VCaP (cell line): ENCODE results near the gene PCDHA1.

Experiments
- H3K27ac ChIP-seq: fragments of 450-650 bp; 2 replicates; pipeline ENCODE4 v1.5.1; 2017
- TF ChIP-seq, protein P1 (sequence below): fragments of 450-650 bp; conservative IDR thresholded peaks from 2 replicates; pipeline ENCODE4 v1.5.1; 2017; ENCODE audit warnings: mild to moderate bottlenecking, moderate library complexity

PCDHA1 gene

DNA sequence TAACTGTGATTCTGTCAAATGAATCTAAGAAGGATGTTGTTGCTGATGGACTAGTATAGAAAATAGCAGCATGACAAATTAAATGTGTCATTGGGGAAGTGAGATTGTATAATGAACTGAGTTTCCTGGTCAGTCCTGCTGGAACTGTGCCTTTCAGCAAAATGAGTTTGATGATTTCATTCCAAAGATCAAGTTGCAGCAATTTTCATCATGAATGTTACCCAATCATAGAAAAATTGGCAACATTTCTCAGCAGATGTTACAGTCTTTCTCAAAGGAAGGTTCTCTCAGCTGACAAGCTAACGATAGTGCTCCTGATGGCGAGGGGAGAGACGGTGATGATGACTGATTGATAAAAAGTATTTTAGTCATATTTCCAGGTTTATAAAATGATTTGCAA is 191.1 kb downstream of the PCDHA1 start:
- TF ChIP-seq, protein P1, sequence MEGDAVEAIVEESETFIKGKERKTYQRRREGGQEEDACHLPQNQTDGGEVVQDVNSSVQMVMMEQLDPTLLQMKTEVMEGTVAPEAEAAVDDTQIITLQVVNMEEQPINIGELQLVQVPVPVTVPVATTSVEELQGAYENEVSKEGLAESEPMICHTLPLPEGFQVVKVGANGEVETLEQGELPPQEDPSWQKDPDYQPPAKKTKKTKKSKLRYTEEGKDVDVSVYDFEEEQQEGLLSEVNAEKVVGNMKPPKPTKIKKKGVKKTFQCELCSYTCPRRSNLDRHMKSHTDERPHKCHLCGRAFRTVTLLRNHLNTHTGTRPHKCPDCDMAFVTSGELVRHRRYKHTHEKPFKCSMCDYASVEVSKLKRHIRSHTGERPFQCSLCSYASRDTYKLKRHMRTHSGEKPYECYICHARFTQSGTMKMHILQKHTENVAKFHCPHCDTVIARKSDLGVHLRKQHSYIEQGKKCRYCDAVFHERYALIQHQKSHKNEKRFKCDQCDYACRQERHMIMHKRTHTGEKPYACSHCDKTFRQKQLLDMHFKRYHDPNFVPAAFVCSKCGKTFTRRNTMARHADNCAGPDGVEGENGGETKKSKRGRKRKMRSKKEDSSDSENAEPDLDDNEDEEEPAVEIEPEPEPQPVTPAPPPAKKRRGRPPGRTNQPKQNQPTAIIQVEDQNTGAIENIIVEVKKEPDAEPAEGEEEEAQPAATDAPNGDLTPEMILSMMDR = no peak
- no peak overlapping the region for H3K27ac ChIP-seq

DNA sequence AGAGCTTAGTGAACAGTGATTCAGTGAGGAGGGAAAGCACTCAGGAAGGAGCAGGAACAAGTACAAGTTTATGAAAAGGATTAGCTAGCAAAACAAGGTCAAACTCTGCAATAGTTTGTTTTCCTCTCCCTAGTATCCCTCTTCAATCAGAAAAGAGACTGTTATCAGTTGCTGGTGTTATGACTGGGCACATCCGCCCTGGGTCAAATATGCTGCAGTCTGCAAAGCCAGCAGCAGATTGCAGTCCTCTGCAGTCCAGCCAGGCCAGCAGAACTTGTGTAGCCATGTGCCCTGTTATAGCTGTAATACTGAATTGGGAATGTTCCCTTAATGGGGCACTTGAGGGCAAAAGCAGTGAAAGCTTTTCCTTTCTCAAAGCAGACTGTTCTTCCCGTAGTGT is 192.3 kb downstream of the PCDHA1 start:
- H3K27ac ChIP-seq = no peak overlapping the region
- TF ChIP-seq, protein P1 = no peak

DNA sequence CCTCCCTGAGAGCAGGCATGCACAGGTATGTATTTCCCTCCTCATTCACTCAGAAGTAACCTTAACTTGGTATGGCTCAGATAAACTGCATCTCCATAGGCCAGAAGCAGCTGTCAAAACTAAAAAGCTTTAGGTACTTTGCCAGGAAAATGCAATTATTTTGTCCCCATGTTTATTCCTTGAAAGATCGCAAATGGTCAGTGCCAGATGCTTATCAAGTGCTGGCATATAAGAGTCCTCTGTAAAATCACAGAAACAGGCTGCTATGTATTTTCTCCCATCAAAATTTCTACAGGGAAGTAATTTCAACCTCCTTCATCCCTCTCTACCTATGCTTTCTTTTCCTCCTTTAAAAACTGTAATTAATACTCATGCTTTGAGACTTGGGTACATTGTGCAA is 193.0 kb downstream of the PCDHA1 start:
- H3K27ac ChIP-seq = no peak overlapping the region
- TF ChIP-seq, protein P1 = no peak

DNA sequence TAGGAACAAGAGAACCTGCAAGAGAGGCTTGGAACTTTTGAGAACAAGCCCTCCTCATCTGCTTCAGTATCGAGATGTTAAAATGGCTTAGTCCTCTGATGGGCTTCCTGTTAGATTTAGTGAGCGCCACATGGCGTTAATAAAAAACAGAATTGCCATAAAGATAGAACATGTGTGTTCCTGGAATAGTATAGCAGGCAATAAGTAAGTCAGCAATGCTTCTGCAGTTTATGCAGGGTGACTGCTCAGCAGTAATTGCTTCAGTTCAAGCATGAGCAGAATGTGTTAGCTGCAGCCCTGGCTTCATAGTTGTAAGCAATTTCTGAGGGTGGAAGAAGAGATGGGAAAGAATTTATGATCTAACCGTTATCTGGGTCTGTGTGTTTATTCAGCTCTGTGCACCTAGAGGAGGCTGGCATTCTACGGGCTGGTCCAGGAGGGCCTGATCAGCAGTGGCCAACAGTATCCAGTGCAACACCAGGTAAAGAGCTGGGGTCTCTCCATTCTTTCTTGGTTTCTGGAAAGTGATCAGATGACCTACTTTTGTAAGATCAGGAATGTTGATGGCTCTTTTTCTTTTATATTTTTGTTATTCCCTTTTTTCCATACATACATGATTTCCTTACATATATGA is 196.3 kb downstream of the PCDHA1 start:
- H3K27ac ChIP-seq = no peak overlapping the region
- TF ChIP-seq, protein P1 = no peak

DNA sequence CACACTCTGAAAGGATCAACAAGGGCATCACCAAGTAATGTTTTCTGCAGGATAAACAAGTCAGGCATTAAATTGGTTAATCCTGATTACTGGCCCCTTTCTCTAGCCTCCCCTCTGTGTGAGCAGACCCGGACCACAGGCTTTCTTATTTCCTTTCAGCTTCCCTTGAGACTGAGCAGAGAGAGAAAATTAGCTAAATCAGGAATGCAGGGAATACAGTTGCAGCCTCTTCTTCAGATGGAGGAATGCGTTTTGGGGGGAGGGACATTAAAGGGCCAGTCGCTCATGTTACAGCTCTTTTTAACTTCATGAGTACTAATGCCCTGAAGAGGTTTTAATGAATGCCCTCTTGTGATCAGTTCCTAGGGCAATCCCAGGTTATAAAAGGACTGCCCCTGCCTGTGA is 200.2 kb downstream of the PCDHA1 start:
- H3K27ac ChIP-seq = no peak overlapping the region
- TF ChIP-seq, protein P1 = no peak

DNA sequence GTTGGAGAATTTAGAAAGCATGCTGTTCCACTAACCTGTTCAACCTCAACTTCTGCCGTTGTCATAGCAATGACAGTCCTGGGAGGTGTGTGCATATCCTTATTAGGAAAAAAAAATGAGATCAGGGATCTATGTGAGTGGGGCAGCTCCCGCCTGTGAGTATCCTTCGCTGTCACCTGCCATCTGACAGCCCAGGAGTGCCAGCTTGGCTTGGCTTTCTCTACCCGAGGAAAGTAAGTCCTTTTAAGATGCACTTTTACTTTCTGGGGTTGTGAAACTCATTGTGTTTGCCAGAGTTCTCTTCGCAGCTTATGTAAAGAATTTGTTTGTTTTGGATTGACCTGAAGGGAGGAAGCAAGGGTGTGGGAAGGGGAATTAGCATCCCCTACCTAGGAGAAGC is 202.2 kb downstream of the PCDHA1 start:
- TF ChIP-seq, protein P1 = no peak
- no peak overlapping the region for H3K27ac ChIP-seq

DNA sequence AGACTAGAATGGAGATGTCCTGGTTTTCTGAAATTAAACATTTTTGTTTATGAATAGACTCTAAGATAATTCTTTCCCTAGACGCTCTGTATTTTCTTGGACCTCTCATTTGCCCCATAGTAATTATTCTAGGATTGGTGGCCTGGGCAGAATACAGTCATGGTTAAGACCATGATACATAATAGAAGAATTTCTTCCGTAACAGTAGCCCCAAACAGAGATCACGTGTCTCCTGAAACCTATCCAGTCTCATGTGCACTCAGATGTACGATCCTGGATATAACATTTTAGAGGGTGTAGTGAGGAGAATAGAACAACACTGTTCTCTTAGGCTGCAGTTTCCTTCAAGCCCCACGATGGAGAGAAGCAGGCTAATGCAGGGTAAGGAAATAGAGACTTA is 202.7 kb downstream of the PCDHA1 start:
- H3K27ac ChIP-seq = no peak overlapping the region
- TF ChIP-seq, protein P1 = no peak
